Mesothelial cell of epicardium (in vitro differentiated cells): ENCODE results near the gene GIGYF2. TPM values are rescaled to one million over a fixed set of nuclear protein-coding genes. Genes with fewer than 3 reads are reported as not detected.

Experiments
- DNase-seq, 2 experiments: peaks; one replicate each; pipeline ENCODE4 v3.0.0; 2021; ENCODE audit warnings: low spot score in 2 of 2; ENCODE audit not compliant: unreplicated experiment in 2 of 2
- H3K27ac Mint-ChIP-seq: 2 replicates; pipeline ENCODE4 v1.8.0; 2021; ENCODE audit warnings: mixed read lengths
- H3K27me3 Mint-ChIP-seq: 2 replicates; pipeline ENCODE4 v1.8.0; 2021; ENCODE audit warnings: low read depth, mixed read lengths
- H3K36me3 Mint-ChIP-seq: 2 replicates; pipeline ENCODE4 v1.8.0; 2021; ENCODE audit warnings: mixed read lengths
- H3K4me1 Mint-ChIP-seq: 2 replicates; pipeline ENCODE4 v1.8.0; 2021; ENCODE audit warnings: mixed read lengths
- H3K4me3 Mint-ChIP-seq: 2 replicates; pipeline ENCODE4 v1.8.0; 2021; ENCODE audit warnings: mild to moderate bottlenecking, moderate library complexity, mixed read lengths
- H3K9me3 Mint-ChIP-seq: 2 replicates; pipeline ENCODE4 v1.8.0; 2021; ENCODE audit warnings: mixed read lengths
- total RNA-seq: library from RNA; stranded (reverse); gene quantifications from 3 replicates; pipeline ENCODE4 v1.2.1, GENCODE V29; 2021
- TF ChIP-seq, protein P1 (sequence below): fragments of 200-600 bp; sonication (generic); IDR thresholded peaks from one replicate; pipeline ENCODE4 v1.5.0; 2021; ENCODE audit warnings: antibody characterized with exemption; ENCODE audit not compliant: unreplicated experiment

The GIGYF2 gene
- total RNA-seq, 1 donor from 2014 or later = 78.8 TPM

GRCh38 chr2:232879618-232880494 lies 182.7 kb downstream of the GIGYF2 start:
- Mint-ChIP-seq H3K4me3 (no peak overlapping the region), H3K9me3 (no peaks in the 10 kb centered on the region), H3K4me1 (peaks cover 3% of the 10 kb centered on the region), H3K27ac (no peak overlapping the region), H3K27me3 (peaks cover 14% of the 10 kb centered on the region), H3K36me3 (no peaks in the 10 kb centered on the region)
- TF ChIP-seq, protein P1, sequence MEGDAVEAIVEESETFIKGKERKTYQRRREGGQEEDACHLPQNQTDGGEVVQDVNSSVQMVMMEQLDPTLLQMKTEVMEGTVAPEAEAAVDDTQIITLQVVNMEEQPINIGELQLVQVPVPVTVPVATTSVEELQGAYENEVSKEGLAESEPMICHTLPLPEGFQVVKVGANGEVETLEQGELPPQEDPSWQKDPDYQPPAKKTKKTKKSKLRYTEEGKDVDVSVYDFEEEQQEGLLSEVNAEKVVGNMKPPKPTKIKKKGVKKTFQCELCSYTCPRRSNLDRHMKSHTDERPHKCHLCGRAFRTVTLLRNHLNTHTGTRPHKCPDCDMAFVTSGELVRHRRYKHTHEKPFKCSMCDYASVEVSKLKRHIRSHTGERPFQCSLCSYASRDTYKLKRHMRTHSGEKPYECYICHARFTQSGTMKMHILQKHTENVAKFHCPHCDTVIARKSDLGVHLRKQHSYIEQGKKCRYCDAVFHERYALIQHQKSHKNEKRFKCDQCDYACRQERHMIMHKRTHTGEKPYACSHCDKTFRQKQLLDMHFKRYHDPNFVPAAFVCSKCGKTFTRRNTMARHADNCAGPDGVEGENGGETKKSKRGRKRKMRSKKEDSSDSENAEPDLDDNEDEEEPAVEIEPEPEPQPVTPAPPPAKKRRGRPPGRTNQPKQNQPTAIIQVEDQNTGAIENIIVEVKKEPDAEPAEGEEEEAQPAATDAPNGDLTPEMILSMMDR = no peak
- DNase-seq = no peak

GRCh38 chr2:232880764-232881351 lies 183.7 kb downstream of the GIGYF2 start:
- peaks cover 5% of the 10 kb centered on the region for H3K27me3 Mint-ChIP-seq
- no peak overlapping the region for H3K27ac Mint-ChIP-seq
- DNase-seq = no peak
- H3K4me3 Mint-ChIP-seq = no peak overlapping the region
- TF ChIP-seq, protein P1 = no peak
- H3K9me3 Mint-ChIP-seq = no peaks in the 10 kb centered on the region
- no peaks in the 10 kb centered on the region for H3K36me3 Mint-ChIP-seq
- peaks cover 6% of the 10 kb centered on the region for H3K4me1 Mint-ChIP-seq

DNA sequence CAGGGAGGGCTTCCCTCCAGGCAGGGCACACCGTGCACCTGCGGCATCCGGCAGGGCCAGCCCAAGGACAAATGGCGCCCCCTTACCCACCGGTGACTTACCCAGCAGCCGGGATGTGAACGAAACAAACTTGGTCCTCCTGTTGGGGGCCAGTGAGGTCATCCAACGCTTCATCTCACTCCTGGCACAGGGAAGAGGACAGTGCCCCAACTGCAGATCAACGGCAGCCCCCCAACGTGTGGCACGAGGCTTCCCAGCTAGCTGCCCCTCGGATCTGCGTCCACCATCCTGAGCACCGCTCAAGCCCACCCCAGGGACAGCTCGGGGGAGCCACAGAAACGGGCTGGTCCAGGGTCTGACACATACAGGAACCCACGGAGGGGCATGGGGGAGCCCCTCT lies 185.0 kb downstream of the GIGYF2 start:
- Mint-ChIP-seq H3K36me3 (no peaks in the 10 kb centered on the region), H3K4me1 (peaks cover 14% of the 10 kb centered on the region), H3K4me3 (no peak overlapping the region), H3K9me3 (no peaks in the 10 kb centered on the region), H3K27me3 (peaks cover 5% of the 10 kb centered on the region), H3K27ac (no peak overlapping the region)
- no peak for DNase-seq
- TF ChIP-seq, protein P1 = no peak

- Mint-ChIP-seq H3K4me1 (peaks cover 15% of the 10 kb centered on the region), H3K27ac (no peak overlapping the region)
Measured at GRCh38 chr2:232882505-232883115, 185.5 kb downstream of the GIGYF2 start.

GRCh38 chr2:232883116-232883721 lies 186.1 kb downstream of the GIGYF2 start:
- H3K4me1 Mint-ChIP-seq = peaks cover 15% of the 10 kb centered on the region
- no peaks in the 10 kb centered on the region for H3K27me3 Mint-ChIP-seq
- TF ChIP-seq, protein P1 = no peak
- H3K9me3 Mint-ChIP-seq = no peaks in the 10 kb centered on the region
- H3K27ac Mint-ChIP-seq = no peak overlapping the region
- DNase-seq = no peak
- no peak overlapping the region for H3K4me3 Mint-ChIP-seq
- no peaks in the 10 kb centered on the region for H3K36me3 Mint-ChIP-seq

More at GRCh38 chr2:232882505-232883115, 185.5 kb downstream of the GIGYF2 start:
- no peaks in the 10 kb centered on the region for H3K9me3 Mint-ChIP-seq
- H3K36me3 Mint-ChIP-seq = no peaks in the 10 kb centered on the region
- no peak for DNase-seq
- TF ChIP-seq, protein P1 = no peak
- H3K27me3 Mint-ChIP-seq = peaks cover 3% of the 10 kb centered on the region
- no peak overlapping the region for H3K4me3 Mint-ChIP-seq
